Muscle of arm (tissue), 12 donors: ENCODE measurements around the gene RNH1. TPM values are rescaled to one million over a fixed set of nuclear protein-coding genes. Genes with fewer than 3 reads are reported as not detected.

ENCODE experiments used
- DNase-seq: peaks from one replicate; pipeline ENCODE4 v3.0.0-alpha.2; 2013
- polyA plus RNA-seq, 12 donors: library from polyadenylated mRNA; unstranded; fragments of 120-200 nt; gene quantifications; one replicate each; pipeline ENCODE4 v1.2.1, GENCODE V29; 2013; ENCODE audit not compliant: insufficient read length in 12 of 12

RNH1 gene
- polyA plus RNA-seq, 12 donors, result 69.4 to 126 (median 78.8) TPM; not detected in 1

DNA sequence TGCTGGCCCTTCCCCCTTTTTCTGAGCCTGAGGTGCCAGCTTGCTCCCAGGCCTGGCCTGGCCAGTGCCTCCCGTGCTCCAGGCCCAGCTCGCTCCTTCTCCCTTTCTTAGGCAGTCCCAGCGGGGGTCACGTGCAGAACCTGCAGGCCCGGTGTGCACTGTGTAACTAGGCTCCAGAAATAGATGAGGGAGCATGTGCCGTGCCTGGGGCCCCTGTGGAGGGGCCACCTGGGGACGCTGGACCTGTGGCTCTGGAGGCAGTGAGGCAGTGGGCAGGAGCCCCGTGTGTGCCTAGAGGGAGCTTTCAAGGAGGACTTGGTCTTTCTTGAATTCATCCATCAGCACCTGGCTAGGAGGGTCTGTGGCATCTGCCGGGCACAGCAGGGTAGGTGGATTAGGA, 45.4 kb downstream of the RNH1 start:
- no peak for DNase-seq

DNA sequence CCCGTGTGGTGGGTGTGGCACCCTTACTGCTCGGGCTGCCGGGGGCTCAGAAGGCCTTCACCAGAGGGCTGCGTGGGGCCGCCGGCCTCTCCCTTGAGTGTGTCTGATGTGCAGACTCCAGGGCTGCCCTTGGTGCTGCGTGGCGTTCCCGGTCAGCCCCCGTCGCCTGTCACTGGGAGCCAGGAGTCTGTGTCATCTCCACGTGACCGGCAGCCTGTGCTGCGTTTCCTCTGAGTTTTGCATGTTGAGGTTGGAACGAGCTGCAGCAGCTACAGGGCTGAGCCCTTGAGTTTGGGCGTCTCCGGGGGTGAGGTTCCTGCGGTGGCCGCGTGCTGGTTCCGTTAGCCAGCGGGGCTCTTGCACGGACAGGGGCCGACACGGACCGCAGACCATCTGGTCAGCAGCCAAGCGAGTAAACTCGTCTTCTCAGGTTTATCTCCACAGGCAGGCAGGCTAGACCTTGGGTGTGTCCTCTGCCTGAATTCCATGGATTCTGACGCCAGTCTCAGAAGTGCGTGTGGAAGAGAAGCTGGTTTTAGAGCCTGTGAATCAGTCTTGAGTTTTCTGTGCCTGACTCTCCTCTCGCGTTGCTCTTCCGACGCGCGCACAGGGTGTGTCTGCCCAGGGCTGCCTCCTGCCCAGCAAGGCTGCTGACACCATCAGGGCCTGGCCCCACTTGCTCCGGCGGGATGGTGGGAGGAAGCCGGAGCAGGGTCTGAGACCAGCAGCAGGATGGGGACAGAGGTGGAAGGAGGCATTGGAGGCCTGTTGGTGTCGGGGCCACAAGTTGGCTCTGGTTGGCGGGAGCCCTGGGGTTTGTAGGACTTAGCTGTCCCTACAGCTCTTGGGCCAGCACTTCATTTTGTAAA, 46.5 kb downstream of the RNH1 start:
- DNase-seq, result no peak

DNA sequence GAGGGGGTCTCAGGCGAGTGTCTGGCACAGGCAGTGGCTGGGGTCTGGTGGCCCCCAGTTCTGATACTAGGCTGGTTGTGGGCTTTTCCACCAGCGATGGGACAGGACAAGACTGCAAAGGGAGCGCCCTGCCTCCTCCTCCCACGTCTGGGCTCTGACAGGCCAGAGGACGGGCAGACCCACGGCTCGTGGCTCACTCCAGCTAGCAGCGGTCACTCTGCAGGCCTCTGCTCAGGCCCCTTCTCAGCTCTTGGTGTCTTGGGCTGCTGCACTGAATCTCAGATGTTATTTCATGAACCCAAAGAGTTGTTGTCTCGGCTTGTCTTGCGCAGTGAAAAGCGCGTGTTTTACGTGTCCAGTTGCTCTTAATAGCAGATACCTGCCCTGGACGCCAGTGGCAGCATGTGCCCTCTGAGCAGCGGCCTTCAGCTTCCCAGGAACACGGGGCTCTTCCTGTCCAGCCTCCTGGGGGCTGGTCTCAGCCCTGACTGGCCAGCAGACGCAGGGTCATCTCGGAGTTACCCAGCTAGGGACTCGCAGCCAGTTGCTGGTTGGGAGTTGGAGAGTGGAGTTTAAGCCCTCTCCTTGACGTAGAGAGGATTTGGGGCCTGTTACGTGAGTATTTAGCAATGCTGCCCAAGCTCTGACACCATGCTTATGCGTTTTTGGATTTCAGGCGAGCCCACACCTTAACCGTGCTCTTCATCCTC, 47.4 kb downstream of the RNH1 start:
- no peak for DNase-seq

DNA sequence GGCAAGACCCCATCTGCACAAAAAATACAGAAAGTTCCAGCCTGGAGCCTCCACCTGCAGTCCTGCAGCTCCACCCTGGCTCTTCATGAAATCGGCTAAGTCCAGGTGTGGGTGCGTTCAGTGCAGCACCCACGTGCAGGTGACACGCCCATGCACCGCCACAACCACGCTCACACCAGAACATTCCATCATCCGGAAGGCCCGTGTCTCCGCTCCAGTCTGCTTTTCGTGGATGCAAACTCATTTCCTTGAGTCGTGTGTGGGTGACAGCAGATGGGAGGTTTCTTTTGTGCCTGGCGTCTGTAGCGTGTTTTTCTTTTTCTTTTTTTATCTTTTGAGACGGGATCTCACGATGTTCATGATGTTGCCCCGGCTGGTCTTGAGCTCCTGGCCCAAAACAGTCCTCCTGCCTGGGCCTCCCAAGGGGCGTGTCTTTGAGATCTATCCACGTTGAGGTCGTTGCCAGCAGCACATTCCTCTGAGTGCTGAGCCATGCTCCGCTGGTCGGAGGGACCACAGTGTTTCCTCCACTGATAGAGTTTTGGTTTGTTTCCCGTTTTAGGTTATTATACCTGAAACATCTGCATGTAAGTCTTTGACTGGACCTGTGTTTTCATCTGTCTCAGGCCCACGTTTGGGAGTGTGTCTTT, 49.8 kb downstream of the RNH1 start:
- DNase-seq, result no peak

DNA sequence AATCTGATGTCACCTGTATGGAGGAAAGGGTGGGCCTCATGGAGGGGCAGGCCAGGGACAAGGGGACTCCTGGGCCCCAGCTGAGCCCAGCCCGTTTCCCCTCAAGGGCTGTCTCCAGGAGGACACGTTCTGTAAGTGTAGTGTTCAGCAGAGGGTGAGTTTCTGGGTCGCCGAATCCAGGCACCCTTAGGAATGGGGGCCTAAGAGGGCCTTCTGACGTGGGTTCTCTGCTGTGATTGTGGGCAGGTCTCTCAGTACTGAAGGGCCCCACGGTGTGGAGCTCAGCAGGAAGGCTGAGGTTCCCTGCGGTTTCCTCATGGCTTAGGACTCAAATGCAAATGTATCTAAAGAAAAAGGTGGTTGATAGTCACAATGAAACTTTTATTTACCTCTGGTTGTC, 50.5 kb downstream of the RNH1 start:
- DNase-seq, result no peak

DNA sequence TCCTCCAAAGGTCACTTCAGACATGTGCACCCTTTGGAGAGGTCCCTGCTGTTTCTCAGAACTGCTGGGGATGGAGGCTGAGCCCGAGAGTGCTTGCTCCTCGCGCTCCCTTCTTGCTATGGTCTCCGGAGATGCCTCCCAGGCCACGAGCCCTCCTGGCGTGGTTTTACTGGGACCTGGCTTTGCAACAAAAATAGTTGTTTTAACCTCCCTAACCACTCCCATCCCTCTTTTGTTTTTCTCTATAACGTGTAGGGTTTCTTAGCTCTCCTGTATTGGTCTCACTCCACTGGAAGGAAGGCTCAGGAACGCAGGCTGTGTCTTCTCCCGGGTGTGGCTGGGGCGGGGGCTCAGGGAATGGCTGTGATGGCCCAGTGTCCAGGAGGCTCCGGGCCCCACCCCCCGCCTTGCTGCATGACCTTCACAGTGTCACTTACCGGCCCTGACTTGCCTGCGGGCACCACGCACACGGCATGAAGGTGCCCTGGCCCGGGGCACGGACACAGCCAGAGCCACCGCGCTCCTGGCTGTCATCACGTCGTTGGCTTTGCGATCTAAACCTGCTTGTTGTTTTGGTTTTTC, 51.4 kb downstream of the RNH1 start:
- DNase-seq, result no peak

DNA sequence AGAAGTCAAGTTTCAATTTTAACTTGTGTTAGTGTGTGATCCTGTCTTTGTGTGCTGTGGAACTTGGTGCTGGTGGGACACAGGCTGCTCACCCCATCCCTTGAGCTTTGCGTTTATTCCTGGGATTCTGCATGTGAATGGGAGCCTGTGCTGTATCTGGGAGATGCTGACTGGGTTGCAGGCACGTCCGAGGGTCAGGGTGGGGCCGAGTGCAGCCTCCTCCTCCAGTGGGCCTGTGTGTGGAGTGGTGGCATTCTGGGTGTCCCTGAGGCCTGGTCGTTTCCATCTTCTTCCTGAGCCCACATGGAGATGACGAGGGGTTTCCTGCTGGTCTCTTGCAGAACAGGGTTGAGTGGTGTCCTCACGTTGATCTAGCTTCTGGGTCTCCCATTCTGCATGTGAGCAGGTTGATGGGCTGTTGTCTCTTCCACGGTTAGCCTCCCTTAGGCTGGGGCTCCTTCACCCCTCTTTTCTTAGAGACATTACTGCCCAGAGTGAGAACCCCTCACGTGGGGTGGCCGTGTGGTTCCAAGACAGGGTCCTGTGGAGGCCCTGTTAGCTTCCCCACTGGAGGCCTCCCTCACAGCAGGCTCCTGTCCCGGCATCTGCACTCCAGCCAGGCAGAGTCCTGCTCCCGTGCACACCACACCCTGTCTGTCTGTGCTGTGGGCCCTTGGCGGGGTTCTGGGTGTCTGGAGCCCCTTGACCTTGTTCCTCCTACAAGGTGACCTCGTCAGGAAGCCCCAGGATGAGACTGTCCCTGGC, 52.1 kb downstream of the RNH1 start:
- DNase-seq, result no peak

DNA sequence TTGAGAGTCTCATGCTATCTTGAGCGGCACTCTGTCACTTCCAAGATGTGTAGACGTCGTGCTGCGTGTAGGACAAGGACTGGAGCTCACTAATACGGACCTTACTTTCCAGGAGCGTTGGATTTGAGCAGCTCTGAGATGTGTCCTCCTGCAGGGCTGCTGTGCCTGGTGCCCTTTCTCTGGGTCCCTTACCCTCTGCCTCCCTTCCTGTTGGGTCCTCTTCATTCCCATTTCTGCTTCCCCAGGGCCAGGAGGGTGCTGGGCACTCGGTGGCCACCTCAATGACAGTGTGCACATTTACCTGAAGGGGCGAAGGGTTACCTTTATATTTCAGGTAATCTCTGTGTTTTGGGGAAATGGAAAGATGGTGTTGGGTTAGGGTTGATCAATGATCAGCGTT, 53.0 kb downstream of the RNH1 start:
- DNase-seq, result no peak

DNA sequence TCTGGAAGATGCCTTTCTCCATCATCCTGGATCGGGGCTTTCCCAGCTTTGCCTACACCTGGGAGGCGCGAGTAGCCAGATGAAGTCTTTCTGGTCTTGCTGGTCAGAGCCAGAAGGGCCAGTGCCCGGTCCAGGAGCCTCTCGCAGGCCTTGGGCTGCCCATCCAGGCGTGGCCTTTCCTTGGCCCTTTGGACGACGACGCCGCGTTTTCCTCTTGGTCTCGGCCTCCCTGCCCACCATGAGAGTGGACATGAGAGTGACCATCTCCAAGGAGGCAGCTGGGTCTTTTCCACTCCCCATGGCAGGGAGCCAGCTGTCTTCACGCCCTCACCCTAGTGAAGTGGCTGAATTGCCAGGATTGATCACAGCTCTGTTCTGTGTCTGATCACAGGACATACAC, 53.5 kb downstream of the RNH1 start:
- no peak for DNase-seq

DNA sequence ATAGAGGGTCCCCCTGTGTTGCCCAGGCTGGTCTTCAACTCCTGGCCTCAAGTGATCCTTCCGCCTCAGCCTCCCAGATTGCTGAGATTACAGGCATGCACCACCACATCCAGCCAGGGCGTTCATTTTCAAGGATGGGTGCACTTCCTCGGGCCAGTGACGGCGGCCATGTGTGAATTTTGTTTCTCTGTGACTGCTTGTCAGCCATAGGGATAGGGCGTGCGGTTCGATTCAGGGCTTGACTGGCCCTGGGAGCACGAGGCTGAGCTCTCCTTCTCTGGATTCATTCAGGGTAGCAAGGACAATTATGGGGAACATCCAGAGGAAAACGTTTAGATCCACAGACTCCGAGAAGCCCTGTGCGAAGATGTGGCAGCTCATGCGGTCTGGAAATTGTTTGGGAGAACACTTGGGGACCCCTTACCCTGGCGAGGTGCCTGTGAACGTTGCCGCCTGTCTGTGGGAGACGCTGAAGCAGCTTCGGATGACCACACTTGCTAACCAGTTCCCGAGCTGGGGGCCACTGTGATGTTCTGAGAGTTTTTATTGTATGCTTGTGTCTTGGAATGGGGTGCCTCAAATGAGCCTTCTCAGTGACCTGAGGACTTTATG, 54.0 kb downstream of the RNH1 start:
- DNase-seq, result no peak

DNA sequence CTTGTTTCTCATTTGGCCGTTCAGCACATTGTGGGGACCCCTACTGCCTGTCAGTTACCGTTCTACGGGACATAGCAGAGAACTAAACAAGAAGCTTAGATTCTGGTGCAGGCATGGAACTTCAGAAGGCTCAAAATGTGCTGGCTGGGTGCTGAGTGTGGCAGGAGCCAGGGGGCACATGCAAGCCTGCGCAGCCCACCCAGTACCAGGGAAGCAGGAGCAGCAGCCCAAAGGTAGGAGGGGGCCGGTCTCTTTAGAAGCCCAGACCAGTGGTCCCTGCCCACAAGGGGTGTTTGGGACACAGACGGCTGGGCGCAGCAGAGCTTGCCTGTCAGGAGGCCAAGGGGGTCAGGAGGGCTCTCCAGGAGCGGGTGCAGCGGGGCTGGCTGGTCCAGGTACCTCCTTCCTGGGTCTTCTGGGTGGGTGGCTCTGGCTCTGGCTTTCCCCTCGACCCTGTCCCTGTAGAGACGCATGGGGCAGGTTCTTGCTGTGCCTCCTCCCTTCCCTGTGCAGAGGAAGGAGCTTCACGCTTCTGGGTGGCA, 54.8 kb downstream of the RNH1 start:
- DNase-seq, result no peak

DNA sequence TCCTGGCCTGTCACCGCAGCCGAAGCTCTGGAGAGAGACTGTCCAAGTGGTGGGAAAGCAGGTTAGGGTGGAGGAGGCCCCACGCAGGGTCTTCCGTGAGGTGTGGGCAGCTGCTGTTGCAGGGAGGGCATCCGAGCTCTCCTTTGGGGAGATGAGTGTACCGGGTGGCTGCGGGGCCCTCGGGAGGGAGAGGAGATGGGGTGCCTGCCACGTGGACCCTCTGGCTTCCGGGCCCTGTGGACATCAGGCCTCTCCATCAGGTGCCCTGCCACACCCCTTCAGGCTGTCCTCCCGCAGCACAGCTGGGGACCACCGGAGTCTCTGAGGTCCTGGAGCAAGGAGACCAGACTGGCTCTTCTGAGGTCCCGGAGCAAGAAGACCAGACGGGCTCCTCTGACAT, 55.3 kb downstream of the RNH1 start:
- DNase-seq, result no peak

DNA sequence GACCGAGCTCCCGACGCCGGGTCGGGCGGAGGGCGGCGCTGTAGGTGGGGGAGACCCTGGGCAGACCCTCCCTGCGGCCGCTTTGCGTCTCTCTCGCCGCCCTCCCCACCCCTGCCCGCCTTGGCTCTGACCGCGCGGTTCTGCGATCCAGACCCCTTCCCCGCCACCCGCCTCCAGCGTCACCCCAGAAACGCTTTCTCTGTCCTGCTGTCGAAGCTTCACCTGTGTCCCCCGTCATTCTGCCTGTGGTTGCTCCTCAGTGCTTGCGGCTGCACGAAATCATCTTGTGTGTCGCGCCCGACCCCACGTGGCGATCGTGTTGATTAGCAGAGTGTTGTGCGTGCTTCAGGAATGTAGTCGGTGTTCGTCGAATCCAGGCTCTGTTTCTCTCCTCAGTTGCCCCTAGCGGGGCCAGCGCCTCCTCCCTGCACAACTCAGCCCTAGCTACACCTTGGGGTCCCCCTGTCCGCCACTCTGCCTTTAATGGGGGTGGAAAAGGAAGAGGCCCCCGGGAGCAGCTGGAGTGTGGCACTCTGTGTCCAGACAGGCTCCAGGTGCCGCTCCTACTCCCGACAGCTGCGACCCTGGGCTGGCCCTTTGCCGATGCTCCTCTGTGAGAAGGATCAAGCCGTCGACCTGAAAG, 56.1 kb downstream of the RNH1 start:
- peak; percentile 52 for DNase-seq

DNA sequence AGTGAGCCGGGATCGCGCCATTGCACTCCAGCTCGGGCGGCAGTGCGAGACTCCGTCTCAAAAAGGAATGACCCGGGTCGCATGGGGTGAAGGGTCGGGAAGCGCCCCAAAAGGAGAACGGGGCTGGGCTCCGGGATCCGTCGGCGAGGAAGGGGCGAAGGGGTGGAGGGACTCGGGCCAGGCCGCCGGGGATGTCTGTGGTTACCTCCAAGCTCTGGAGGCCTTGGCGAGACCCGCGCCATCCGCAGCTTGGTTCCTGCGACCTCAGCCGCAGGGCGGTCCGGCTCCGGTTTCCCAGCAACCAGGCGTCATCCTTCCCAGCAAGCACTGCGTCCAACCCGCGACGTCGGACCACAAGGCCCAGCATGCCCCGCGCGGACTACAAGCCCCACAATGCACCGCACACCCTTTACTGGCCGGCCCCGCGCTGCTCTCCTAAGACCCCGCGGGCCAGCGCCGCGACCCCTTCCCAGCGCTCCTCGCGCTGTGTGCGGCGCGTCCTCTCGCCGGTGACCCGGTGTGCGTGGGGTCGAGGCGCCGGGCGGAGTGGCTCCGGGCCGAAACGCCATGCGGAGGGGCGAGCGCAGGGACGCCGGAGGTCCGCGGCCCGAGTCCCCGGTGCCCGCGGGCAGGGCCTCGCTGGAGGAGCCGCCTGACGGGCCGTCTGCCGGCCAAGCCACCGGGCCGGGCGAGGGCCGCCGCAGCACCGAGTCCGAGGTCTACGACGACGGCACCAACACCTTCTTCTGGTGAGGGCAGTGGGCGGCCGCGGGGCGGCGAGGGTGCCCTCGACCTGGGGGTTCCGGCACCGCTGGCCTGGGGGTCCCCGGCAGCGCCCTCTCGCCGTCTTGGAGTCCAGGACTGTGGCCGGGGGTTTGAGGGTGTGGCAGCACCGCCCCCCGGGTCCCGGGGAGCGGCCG, 56.9 kb downstream of the RNH1 start, which contains the start of gene PTDSS2:
PTDSS2 (plus strand) TSS at position 391 of the 920 bp plus-strand sequence; CDS start at position 568, 177 bp downstream.
- peak; percentile 96 for DNase-seq

DNA sequence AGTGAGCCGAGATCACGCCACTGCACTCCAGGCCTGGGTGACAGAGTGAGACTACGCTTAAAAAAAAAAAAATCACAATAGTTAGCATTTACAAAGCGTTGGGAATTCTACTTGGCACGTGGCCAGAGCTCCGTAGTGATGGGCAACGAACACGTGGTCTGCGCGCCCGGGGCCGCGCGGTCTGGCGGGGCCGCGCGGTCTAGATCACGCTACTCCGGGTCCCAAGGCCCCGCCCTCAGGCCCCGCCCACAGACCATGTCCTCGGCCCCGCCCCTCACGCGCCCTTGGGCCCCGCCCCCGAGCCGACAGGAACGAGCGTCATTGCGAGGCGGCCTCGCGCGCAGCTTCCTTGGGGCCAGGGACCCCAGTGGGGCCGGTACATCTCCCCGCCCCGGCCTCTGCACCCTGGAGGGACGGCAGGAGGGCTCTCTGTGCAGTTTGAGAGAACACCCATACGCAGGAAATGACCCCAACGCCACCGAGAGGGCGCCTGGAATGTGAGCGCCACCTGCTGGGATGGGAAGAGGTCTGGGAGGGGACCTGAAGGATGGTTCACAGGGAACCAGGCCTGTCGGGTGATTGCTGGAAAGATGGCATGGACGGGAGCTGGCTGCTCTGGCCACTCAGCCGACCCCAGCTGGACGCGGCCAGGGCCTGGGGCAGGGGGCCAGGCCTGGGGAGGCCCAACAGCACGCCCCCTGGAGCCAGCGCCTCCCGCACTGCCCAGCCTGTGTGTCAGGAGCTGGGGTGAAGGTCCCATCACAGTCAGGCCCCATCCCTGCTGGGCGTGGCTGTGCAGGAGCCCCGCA, 58.9 kb downstream of the RNH1 start:
- peak; percentile 93 for DNase-seq

DNA sequence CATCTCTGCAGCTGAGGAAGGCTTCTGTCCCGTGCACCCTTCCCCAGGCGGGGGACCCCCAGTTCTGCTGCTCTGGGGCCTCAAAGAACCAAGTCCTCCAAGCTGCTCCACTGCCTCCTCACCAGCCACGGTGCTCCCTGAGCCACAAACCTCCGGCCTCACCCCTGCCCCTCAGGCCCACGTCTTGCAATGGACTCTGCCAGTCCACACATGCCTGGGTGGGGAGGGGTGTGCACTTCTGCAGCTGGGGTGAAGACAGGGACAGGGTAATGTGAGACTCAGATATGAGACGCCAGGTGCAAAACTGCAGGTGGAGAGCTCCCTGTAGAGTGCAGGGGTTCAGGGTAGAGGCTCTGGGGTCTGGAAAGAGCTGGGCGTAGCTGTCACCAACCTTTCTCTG, 60.2 kb downstream of the RNH1 start:
- DNase-seq, result no peak

DNA sequence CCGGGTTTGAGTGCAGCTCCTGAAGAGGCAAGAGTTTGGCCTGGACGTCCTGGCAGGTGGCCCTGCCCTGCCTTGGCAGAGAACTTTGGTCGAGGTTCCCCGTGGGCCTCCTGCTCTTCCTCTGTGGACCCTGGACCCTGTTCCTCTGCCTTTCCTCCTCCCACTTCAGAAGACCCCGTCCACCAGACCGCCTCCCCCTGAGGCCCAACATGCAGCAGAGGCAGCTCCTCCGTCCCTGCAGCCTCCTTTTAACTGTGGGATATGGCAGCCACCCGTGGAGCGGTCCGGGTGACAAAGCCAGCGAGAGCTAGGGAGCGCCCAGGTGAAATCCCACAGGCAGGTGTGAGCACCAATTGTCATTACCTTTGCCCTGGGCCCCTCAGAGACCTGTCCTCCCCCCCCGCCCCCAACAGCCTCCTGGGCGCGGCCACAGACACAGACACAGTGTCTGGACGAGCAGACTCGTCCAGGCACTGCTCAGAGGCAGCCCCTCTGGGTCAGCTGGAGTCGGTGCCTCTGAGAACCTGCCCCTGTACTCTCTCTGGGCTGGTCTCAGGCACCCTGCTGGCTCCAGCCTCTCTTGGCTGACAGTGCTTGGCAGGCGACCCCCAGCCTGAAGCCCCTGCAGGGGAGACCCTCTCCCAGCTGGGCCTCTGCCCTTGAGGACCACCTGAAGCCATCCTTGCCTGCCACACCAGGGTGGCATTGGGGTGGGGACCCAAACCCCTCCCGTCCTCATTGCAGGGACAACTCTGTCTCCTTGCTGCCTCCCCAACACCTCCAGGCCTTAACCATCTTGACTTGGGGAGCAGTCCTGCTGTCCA, 61.1 kb downstream of the RNH1 start:
- no peak for DNase-seq
